Measurements from ENCODE around the gene SIRPG.
A peak's percentile ranks its signal among the peaks of the same experiment; 100 is the strongest.
"Not testable (repeated sequence)": the region's sequence is repeated elsewhere in the genome, so short reads cannot be mapped to it uniquely, and the experiment has no call there.

The SIRPG gene

GRCh38 chr20:1637226-1637625 is 20.4 kb downstream of the SIRPG start:
- no peak for DNase-seq (ENCODE audit: low read depth in 3 of 3, low spot score in 1 of 3)

- no peak for DNase-seq (ENCODE audit: low read depth in 3 of 3, low spot score in 1 of 3)
These were observed 21.0 kb downstream of the SIRPG start for GRCh38 chr20:1636621-1637020.

- DNase-seq (ENCODE audit: low read depth in 3 of 3, low spot score in 1 of 3): no peak
These were observed 22.1 kb downstream of the SIRPG start for GRCh38 chr20:1635291-1635979.

GRCh38 chr20:1633535-1633934 is 24.0 kb downstream of the SIRPG start:
- DNase-seq (ENCODE audit: low read depth in 3 of 3, low spot score in 1 of 3): no peak

GRCh38 chr20:1632178-1632577 is 25.4 kb downstream of the SIRPG start:
- DNase-seq (ENCODE audit: low read depth in 3 of 3, low spot score in 1 of 3): peak in 1 of 3 donors; percentile 24

GRCh38 chr20:1631309-1632151 is 26.0 kb downstream of the SIRPG start:
- no peak for DNase-seq (ENCODE audit: low read depth in 3 of 3, low spot score in 1 of 3)

- DNase-seq (ENCODE audit: low read depth in 3 of 3, low spot score in 1 of 3): no peak
These were observed 27.4 kb downstream of the SIRPG start for GRCh38 chr20:1630186-1630585.

- DNase-seq (ENCODE audit: low read depth in 3 of 3, low spot score in 1 of 3): no peak
These were observed 28.3 kb downstream of the SIRPG start for GRCh38 chr20:1629321-1629720.

GRCh38 chr20:1628621-1629020 is 29.0 kb downstream of the SIRPG start:
- no peak for DNase-seq (ENCODE audit: low read depth in 3 of 3, low spot score in 1 of 3)

GRCh38 chr20:1627200-1627550 is 30.4 kb downstream of the SIRPG start:
- no peak for DNase-seq (ENCODE audit: low read depth in 3 of 3, low spot score in 1 of 3)

- no peak for DNase-seq (ENCODE audit: low read depth in 3 of 3, low spot score in 1 of 3)
These were observed 30.9 kb downstream of the SIRPG start for GRCh38 chr20:1626528-1627199.

- DNase-seq (ENCODE audit: low read depth in 3 of 3, low spot score in 1 of 3): no peak
These were observed 32.4 kb downstream of the SIRPG start for GRCh38 chr20:1625083-1625690.

- no peak for DNase-seq (ENCODE audit: low read depth in 3 of 3, low spot score in 1 of 3)
These were observed 33.9 kb downstream of the SIRPG start for GRCh38 chr20:1623501-1624205.

GRCh38 chr20:1622450-1622849 is 35.1 kb downstream of the SIRPG start:
- DNase-seq (ENCODE audit: low read depth in 3 of 3, low spot score in 1 of 3): no peak

GRCh38 chr20:1621316-1621715 is 36.3 kb downstream of the SIRPG start:
- no peak for DNase-seq (ENCODE audit: low read depth in 3 of 3, low spot score in 1 of 3)

- DNase-seq (ENCODE audit: low read depth in 3 of 3, low spot score in 1 of 3): no peak
These were observed 37.6 kb downstream of the SIRPG start, which contains the start of gene SIRPB1 for GRCh38 chr20:1619861-1620444. Gene SIRPB1 (minus strand): TSS chr20:1620009. CDS start chr20:1619944, 65 bp downstream.

- DNase-seq (ENCODE audit: low read depth in 3 of 3, low spot score in 1 of 3): no peak
These were observed 38.5 kb downstream of the SIRPG start for GRCh38 chr20:1618954-1619540.

- no peak for DNase-seq (ENCODE audit: low read depth in 3 of 3, low spot score in 1 of 3)
These were observed 39.1 kb downstream of the SIRPG start for GRCh38 chr20:1618479-1618878.

- no peak for DNase-seq (ENCODE audit: low read depth in 3 of 3, low spot score in 1 of 3)
These were observed 40.6 kb downstream of the SIRPG start for GRCh38 chr20:1616858-1617434.

GRCh38 chr20:1610404-1610803 is 47.2 kb downstream of the SIRPG start:
- DNase-seq (ENCODE audit: low read depth in 3 of 3, low spot score in 1 of 3): not testable (repeated sequence)
